ENCODE data around the gene BTBD6.

BTBD6 gene

DNA sequence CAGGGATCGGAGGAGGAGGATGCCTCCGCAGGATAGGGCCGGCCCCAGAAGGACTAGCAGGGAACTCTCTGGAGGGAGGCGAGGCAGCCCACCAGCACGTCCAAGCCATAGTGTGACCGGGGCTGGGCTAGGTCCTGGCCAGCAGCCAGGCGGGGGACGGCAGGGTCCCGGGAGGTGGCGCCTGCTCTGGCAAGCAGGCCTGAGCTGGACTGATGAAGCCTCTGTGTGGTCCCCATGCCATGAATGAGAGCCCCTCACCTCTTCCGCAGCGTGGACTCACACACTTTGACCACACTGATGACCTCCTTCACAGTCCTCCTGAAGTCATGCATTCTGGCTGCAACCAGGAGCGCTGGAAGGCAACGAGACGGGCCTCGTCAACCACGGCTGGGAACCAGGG, 19.8 kb upstream of the BTBD6 start:
- POLR2A ChIA-PET: no interaction called here
- CTCF ChIA-PET: no interaction called here
- no peak for TF ChIP-seq NFRKB (IDR thresholded peaks at IDR 0.05)
- DNase-seq (ENCODE audit: extremely low spot score): no peak

DNA sequence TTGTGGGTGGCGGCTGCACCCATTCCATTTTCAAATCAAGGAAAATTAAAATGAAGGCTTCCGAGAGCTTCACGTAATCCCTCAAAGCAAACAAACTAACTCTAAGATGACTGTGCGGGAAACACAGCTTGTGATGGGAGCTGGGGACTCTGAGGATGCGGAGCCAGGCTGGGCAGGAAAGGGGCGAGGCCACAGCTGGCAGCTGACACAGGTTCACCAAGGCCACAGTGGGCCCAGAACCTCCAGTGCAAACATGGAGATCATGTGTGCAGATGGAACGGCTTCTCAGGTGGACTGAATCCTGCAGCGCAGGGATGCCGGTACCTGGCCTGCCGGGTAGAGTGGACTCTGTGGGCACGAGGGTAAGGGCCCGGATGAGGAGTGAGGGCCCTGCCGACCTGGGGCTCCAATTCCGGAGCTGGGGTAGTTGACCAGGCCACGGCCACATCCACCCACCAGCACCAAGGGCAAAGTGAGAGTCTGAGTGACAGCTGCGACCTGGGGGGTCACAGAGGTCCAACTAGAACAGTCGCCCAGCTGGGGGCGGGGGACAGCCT, 19.2 kb upstream of the BTBD6 start:
- ChIA-PET POLR2A (no interaction called here), CTCF (no interaction called here)
- no peak for TF ChIP-seq NFRKB (IDR thresholded peaks at IDR 0.05)
- TF ChIP-seq ZNF384 (IDR thresholded peaks at IDR 0.05): no peak
- TF ChIP-seq LEF1 (IDR thresholded peaks at IDR 0.05; ENCODE audit: borderline replicate concordance): no peak
- no peak for TF ChIP-seq FOXA1 (IDR thresholded peaks at IDR 0.05)
- TF ChIP-seq HDGF (IDR thresholded peaks at IDR 0.05; ENCODE audit: borderline replicate concordance): no peak
- TF ChIP-seq BHLHE40 (IDR thresholded peaks at IDR 0.05; ENCODE audit: borderline replicate concordance): no peak
- no peak for TF ChIP-seq SP1 (IDR thresholded peaks at IDR 0.05)
- TF ChIP-seq, protein P1, sequence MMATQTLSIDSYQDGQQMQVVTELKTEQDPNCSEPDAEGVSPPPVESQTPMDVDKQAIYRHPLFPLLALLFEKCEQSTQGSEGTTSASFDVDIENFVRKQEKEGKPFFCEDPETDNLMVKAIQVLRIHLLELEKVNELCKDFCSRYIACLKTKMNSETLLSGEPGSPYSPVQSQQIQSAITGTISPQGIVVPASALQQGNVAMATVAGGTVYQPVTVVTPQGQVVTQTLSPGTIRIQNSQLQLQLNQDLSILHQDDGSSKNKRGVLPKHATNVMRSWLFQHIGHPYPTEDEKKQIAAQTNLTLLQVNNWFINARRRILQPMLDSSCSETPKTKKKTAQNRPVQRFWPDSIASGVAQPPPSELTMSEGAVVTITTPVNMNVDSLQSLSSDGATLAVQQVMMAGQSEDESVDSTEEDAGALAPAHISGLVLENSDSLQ (IDR thresholded peaks at IDR 0.05): no peak
- TF ChIP-seq ELF4 (IDR thresholded peaks at IDR 0.05): no peak
- TF ChIP-seq L3MBTL2 (conservative IDR thresholded peaks at IDR 0.05): no peak
- no peak for DNase-seq (ENCODE audit: extremely low spot score)

DNA sequence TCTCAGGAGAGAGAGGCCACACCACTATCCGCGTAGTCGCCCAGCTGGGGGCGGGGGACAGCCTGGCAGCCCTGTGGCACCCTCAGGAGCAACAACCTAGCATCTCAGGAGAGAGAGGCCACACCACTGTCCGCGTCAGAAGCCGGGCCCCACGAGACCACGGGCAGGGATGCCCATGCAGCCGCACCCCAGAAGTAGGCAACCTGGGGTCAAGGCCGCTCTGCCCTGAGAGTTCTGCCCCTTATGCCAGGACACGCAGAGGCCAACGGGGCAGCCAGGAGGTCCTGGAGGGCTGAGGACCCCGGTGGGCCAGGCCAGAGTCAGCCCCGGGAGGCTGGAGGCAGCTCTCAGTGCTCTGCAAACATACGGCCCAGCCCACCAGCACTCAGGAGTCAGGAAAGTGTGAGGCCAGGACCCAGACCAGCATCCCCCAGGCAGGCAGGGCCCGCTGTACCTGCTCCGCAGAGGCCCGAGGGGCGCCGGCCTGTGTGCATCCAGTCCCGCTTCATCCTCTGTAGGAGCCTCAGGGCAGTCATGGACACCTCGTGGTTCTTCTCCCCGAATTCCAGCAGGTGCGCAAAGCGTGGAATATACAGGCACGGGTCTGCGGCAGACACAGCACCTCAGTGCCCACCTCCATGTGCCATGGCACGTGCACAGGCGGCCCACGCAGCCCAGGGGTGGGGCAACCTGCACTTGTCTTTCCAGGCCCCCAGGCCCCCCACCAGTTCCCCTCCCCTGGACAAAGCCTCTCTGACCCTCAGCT, 7.3 kb upstream of the BTBD6 start:
- ChIA-PET POLR2A (no interaction called here), CTCF (no interaction called here)
- no peak for DNase-seq (ENCODE audit: extremely low spot score)
- TF ChIP-seq LEF1 (IDR thresholded peaks at IDR 0.05; ENCODE audit: borderline replicate concordance) (no peak), FOXA1 (IDR thresholded peaks at IDR 0.05) (no peak), ZNF384 (IDR thresholded peaks at IDR 0.05) (no peak)

DNA sequence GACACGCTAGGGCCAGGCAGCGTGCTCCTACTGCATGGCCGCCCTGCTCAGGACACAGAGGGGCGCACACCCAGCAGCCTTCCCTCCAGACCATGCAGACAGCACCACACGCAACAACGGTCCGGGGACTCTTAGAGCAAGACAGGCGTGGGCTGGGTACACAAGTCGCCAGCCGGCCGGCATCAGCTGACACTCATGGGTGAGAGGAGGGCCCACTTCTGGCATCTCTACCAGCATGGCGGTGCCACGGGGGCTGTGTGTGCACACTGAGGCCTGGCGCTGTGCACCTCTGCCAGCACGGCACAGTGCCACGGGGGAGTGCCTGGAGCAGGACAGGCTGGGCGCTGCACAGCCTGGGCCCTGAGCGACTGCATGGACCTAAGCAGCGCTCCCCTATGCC, 6.7 kb upstream of the BTBD6 start:
- TF ChIP-seq NFRKB (IDR thresholded peaks at IDR 0.05): no peak
- no peak for TF ChIP-seq ARNT (IDR thresholded peaks at IDR 0.05)
- TF ChIP-seq, protein P1 (IDR thresholded peaks at IDR 0.05): no peak
- no peak for TF ChIP-seq SP1 (IDR thresholded peaks at IDR 0.05)
- no peak for TF ChIP-seq ELF4 (IDR thresholded peaks at IDR 0.05)
- no peak for TF ChIP-seq FOXM1 (IDR thresholded peaks at IDR 0.05; ENCODE audit: borderline replicate concordance)
- no peak for TF ChIP-seq ZNF384 (IDR thresholded peaks at IDR 0.05)
- no peak for TF ChIP-seq L3MBTL2 (conservative IDR thresholded peaks at IDR 0.05)
- no peak for TF ChIP-seq SUZ12 (IDR thresholded peaks at IDR 0.05)
- no peak for TF ChIP-seq CTBP1 (IDR thresholded peaks at IDR 0.05; ENCODE audit: borderline replicate concordance)
- no peak for TF ChIP-seq LEF1 (IDR thresholded peaks at IDR 0.05; ENCODE audit: borderline replicate concordance)
- TF ChIP-seq FOXK2 (IDR thresholded peaks at IDR 0.05): no peak
- TF ChIP-seq TARDBP (IDR thresholded peaks at IDR 0.05): no peak
- DNase-seq (ENCODE audit: extremely low spot score): no peak
- POLR2A ChIA-PET: no interaction called here
- CTCF ChIA-PET: no interaction called here

DNA sequence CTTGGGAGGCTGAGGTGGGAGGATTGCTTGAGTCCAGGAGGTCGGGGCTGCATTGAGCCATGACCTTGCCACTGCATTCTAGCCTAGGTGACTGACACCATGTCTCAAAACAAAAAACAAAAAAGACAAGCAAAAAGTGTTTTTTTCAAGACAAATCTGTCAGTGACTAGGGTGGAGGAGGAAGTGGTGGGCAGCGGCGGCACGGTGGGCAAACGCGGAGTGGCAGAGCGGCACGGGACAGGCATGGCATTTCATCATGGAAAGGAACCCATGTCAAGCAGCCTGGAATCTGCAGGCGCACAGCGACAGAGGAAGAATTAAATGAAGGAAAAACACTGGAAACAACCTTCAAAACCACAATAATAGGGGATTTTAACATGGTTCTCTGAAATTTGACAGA, 4.0 kb upstream of the BTBD6 start:
- no peak for DNase-seq (ENCODE audit: extremely low spot score)
- ChIA-PET POLR2A (no interaction called here), CTCF (no interaction called here)
- TF ChIP-seq FOXM1 (IDR thresholded peaks at IDR 0.05; ENCODE audit: borderline replicate concordance) (no peak), CTBP1 (IDR thresholded peaks at IDR 0.05; ENCODE audit: borderline replicate concordance) (no peak), ELF4 (IDR thresholded peaks at IDR 0.05) (no peak), LEF1 (IDR thresholded peaks at IDR 0.05; ENCODE audit: borderline replicate concordance) (no peak), NFRKB (IDR thresholded peaks at IDR 0.05) (no peak), FOXA1 (IDR thresholded peaks at IDR 0.05) (no peak), BHLHE40 (IDR thresholded peaks at IDR 0.05; ENCODE audit: borderline replicate concordance) (no peak), SUZ12 (IDR thresholded peaks at IDR 0.05) (no peak), FOXK2 (IDR thresholded peaks at IDR 0.05) (no peak), SP1 (IDR thresholded peaks at IDR 0.05) (no peak), L3MBTL2 (conservative IDR thresholded peaks at IDR 0.05) (no peak), HDGF (IDR thresholded peaks at IDR 0.05; ENCODE audit: borderline replicate concordance) (no peak), ARNT (IDR thresholded peaks at IDR 0.05) (no peak), ZNF384 (IDR thresholded peaks at IDR 0.05) (no peak), TARDBP (IDR thresholded peaks at IDR 0.05) (no peak)
- TF ChIP-seq, protein P1 (IDR thresholded peaks at IDR 0.05): no peak

DNA sequence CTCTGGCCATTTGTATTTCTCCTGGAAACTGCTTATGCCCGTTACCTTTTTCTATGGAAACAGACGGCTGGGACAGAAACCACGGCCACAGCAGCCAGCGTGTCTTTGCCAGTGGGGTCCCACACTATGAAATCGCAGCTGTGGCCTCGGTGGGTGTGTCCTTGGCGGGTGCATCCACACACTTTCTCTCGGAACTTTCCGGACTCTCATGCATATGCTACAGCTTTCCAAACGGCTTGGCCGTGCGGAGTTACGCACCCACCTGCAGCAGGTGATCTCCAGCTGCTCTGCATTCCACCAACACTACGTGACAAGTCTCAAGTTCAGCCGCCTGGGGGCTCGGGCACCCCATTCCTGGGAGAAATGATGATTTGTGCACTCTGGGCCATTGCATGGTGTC, 1.3 kb upstream of the BTBD6 start:
- POLR2A ChIA-PET: no interaction called here
- CTCF ChIA-PET: no interaction called here
- TF ChIP-seq LEF1 (IDR thresholded peaks at IDR 0.05; ENCODE audit: borderline replicate concordance) (no peak), FOXK2 (IDR thresholded peaks at IDR 0.05) (no peak), ZNF384 (IDR thresholded peaks at IDR 0.05) (no peak), FOXM1 (IDR thresholded peaks at IDR 0.05; ENCODE audit: borderline replicate concordance) (no peak), TARDBP (IDR thresholded peaks at IDR 0.05) (no peak), FOXA1 (IDR thresholded peaks at IDR 0.05) (no peak), SP1 (IDR thresholded peaks at IDR 0.05) (no peak), NFRKB (IDR thresholded peaks at IDR 0.05) (no peak), HDGF (IDR thresholded peaks at IDR 0.05; ENCODE audit: borderline replicate concordance) (no peak), L3MBTL2 (conservative IDR thresholded peaks at IDR 0.05) (no peak), ELF4 (IDR thresholded peaks at IDR 0.05) (no peak), SUZ12 (IDR thresholded peaks at IDR 0.05) (no peak), ARNT (IDR thresholded peaks at IDR 0.05) (no peak)
- TF ChIP-seq, protein P1 (IDR thresholded peaks at IDR 0.05): no peak
- no peak for DNase-seq (ENCODE audit: extremely low spot score)

Data from HEK293T (cell line).